Measurements from ENCODE around the gene HECA.
A peak's percentile ranks its signal among the peaks of the same experiment; 100 is the strongest.
"Not testable (repeated sequence)": the region's sequence is repeated elsewhere in the genome, so short reads cannot be mapped to it uniquely, and the experiment has no call there.

HECA gene

GRCh38 chr6:139135578-139136545 is 982 bp downstream of the HECA start:
- DNase-seq (ENCODE audit: low spot score): peak; percentile 63

- DNase-seq (ENCODE audit: low spot score): no peak
Measured at GRCh38 chr6:139137706-139138105, 2.8 kb downstream of the HECA start.

- DNase-seq (ENCODE audit: low spot score): not testable (repeated sequence)
Measured at GRCh38 chr6:139140854-139141253, 6.0 kb downstream of the HECA start.

- DNase-seq (ENCODE audit: low spot score): no peak
Measured at GRCh38 chr6:139142262-139142661, 7.4 kb downstream of the HECA start.

- DNase-seq (ENCODE audit: low spot score): no peak
Measured at GRCh38 chr6:139143111-139143510, 8.2 kb downstream of the HECA start.

GRCh38 chr6:139144490-139145085 is 9.7 kb downstream of the HECA start:
- no peak for DNase-seq (ENCODE audit: low spot score)

GRCh38 chr6:139145661-139146060 is 10.8 kb downstream of the HECA start:
- DNase-seq (ENCODE audit: low spot score): no peak

- DNase-seq (ENCODE audit: low spot score): no peak
Measured at GRCh38 chr6:139146317-139146726, 11.4 kb downstream of the HECA start.

GRCh38 chr6:139147628-139148027 is 12.7 kb downstream of the HECA start:
- no peak for DNase-seq (ENCODE audit: low spot score)

GRCh38 chr6:139148557-139149235 is 13.8 kb downstream of the HECA start:
- no peak for DNase-seq (ENCODE audit: low spot score)

- peak; percentile 76 for DNase-seq (ENCODE audit: low spot score)
Measured at GRCh38 chr6:139149383-139149782, 14.5 kb downstream of the HECA start.

GRCh38 chr6:139150920-139151319 is 16.0 kb downstream of the HECA start:
- DNase-seq (ENCODE audit: low spot score): no peak

GRCh38 chr6:139151425-139152087 is 16.7 kb downstream of the HECA start:
- DNase-seq (ENCODE audit: low spot score): no peak

- no peak for DNase-seq (ENCODE audit: low spot score)
Measured at GRCh38 chr6:139152088-139152891, 17.4 kb downstream of the HECA start.

- no peak for DNase-seq (ENCODE audit: low spot score)
Measured at GRCh38 chr6:139152892-139153271, 18.0 kb downstream of the HECA start.

GRCh38 chr6:139153855-139154254 is 19.0 kb downstream of the HECA start:
- no peak for DNase-seq (ENCODE audit: low spot score)

GRCh38 chr6:139154881-139155547 is 20.1 kb downstream of the HECA start:
- DNase-seq (ENCODE audit: low spot score): no peak

GRCh38 chr6:139156102-139156501 is 21.2 kb downstream of the HECA start:
- no peak for DNase-seq (ENCODE audit: low spot score)

- no peak for DNase-seq (ENCODE audit: low spot score)
Measured at GRCh38 chr6:139156551-139156950, 21.7 kb downstream of the HECA start.

GRCh38 chr6:139157086-139157485 is 22.2 kb downstream of the HECA start:
- DNase-seq (ENCODE audit: low spot score): not testable (repeated sequence)

GRCh38 chr6:139159016-139159415 is 24.1 kb downstream of the HECA start:
- DNase-seq (ENCODE audit: low spot score): no peak

Data from Ammon's horn (tissue), 1 donor.